Measurements from ENCODE around the gene CNOT2. TPM values are rescaled to one million over a fixed set of nuclear protein-coding genes. Genes with fewer than 3 reads are reported as not detected.

CNOT2 gene
- total RNA-seq, 1 donor from 2014 or later, result 250 TPM

DNA sequence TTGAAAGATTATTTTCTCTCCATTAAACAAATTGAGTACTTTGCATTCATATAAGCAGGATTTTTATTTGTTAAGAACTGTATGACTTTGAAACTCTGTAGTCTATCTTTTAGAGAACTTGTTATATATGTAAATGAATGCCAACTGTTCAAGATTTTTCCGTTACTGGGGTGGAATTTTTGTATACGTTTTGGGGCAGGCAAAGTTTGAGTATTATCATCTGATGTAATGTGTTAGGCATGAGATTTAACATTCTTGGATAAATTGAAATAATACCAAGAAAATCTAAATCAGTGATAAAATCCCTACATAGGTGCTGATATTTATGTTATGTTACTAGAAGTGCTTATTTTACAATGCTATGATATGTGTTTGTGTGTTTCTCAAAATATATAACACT is 8.4 kb downstream of the CNOT2 start:
- DNase-seq (ENCODE audit: low read depth), result no peak

- no peak for DNase-seq (ENCODE audit: low read depth)
Observed at GRCh38 chr12:70252832-70253231, 9.6 kb downstream of the CNOT2 start.

- DNase-seq (ENCODE audit: low read depth), result no peak
Observed at GRCh38 chr12:70254225-70254624, 11.0 kb downstream of the CNOT2 start.

DNA sequence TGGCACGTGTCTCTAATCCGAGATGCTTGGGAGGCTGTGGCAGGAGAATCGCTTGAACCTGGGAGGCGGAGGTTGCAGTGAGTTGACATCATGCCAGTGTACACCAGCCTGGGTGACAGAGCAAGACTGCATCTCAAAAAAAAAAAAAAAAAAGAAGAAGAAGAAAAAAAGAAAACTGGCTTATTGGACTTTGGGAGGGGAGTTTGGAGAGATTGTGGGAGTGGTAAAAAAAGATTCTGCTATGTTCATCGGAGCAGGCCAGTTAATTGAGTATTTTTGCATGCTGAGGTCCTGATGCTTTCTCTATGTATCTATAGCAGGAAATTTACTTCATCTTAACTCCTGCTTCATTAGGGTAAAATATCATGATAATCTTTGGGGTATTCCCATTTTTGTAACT is 11.6 kb downstream of the CNOT2 start:
- no peak for DNase-seq (ENCODE audit: low read depth)

DNA sequence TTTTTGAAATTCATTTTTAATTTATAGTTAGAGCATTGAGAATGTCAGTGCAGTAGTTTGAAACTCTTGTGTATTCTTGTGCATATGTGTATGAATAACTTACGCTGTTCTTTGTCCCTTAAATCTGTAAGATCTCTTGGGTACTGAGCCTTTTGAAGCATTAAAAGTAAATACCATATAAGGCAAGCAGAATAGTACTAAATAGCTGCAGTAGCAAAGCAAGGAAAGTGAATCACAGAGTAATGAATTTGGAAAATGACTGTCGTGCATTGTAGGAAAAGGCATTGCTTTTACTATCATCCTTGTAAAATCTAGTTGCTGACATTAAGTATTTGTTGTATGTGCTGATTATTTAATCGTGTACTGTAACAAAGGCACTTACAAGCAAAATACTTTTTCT is 12.1 kb downstream of the CNOT2 start:
- DNase-seq (ENCODE audit: low read depth), result peak; percentile 50

GRCh38 chr12:70258605-70259403 is 15.6 kb downstream of the CNOT2 start:
- peak; percentile 48 for DNase-seq (ENCODE audit: low read depth)

- DNase-seq (ENCODE audit: low read depth), result no peak
Observed at GRCh38 chr12:70260646-70261045, 17.4 kb downstream of the CNOT2 start.

GRCh38 chr12:70264067-70264867 is 21.0 kb downstream of the CNOT2 start:
- DNase-seq (ENCODE audit: low read depth), result no peak

GRCh38 chr12:70265132-70265531 is 21.9 kb downstream of the CNOT2 start:
- no peak for DNase-seq (ENCODE audit: low read depth)

- DNase-seq (ENCODE audit: low read depth), result no peak
Observed at GRCh38 chr12:70267550-70267949, 24.3 kb downstream of the CNOT2 start.

DNA sequence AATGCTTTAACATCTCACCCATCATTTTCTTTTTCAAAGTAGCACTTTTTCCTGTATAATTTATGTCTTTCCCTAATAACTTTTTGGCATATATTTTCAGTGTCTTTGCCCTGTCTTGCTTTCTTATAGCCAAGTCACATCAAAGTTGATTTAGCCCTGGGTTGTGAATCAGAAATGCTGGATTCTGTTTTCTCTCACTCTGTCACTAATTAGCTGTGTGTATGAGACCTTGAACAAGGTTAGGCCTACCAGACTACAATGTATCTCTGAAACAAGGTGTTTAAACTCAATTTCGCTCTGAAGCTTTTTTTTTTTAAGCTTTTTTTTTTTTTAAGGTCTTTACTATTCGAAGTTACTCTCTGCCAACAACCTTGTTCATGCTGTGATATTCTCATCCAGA is 25.7 kb downstream of the CNOT2 start:
- DNase-seq (ENCODE audit: low read depth), result peak; percentile 42

DNA sequence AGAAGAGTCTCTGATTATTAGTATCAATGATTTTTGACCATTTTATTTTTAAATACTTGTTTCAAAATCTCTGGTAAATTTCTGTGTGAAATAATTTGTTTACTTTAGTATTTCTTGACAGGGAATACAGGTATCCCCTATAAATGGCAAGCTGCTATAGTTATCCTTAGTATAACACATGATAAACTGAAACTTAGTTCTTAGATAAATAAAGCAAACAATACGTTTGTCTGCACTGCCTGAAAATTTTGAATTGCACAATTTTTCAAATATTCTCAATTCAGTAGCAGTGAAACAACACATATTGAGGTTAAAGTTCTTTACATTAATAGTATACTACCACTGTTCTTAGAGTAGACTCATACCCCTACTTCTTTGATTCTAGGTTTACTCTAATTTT is 26.9 kb downstream of the CNOT2 start:
- no peak for DNase-seq (ENCODE audit: low read depth)

DNA sequence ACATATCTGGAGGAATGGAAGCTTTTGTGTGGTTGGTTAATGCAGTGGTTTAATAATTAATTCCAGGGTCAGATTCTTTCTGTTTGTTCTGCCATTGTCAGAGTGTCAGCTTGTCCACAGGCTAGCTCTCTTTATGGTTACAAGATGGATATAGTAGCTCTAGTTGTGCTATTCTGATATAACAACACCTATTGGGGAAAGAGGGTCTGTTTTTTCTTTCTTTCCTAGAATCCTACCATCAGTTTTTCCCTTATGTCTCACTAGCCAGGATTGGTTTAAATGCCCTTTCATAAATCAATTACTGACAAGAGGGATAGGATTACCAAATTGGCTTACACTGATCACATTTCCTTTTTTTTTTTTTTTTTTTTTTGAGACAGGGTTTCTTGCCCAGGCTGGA is 27.8 kb downstream of the CNOT2 start:
- peak; percentile 83 for DNase-seq (ENCODE audit: low read depth)

GRCh38 chr12:70272510-70272909 is 29.3 kb downstream of the CNOT2 start:
- DNase-seq (ENCODE audit: low read depth), result no peak

DNA sequence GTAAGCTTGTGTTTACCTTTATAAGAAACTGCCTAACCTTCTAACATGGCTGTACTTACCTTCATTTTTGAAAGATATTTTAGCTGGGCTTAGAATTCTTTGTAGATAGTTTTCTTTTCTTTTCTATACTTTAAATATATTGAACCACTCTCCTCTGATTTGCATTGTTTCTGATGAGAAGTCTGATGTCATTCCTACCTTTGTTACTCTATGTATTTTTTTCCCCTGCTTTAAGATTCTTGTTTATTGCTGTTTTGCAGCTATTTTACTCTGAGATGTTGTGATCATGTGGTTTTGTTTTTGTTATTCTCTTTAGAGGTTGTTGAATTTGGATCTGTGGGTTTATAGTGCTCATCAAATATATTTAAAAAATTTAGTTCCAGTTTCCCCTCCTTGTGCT is 31.8 kb downstream of the CNOT2 start:
- DNase-seq (ENCODE audit: low read depth), result no peak

- DNase-seq (ENCODE audit: low read depth), result no peak
Observed at GRCh38 chr12:70277973-70278372, 34.7 kb downstream of the CNOT2 start.

DNA sequence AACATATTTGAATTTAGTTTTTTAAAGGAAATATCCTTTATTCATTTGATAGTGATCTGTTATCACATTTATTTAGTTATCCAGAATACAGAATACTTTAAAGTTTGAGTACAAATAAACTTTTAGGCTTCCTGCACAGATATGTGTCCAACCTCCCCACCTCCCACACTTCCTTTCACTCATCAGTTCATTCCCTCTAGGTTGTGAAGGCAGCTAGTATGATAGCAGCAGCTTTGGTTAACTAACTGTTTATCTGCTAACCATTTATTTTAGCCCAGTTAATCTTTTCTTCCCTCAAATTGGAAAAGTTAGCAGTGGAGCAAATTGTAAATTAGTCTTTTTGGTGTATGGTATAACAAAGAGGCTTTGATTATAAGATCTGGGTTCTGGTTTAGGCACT is 35.7 kb downstream of the CNOT2 start:
- no peak for DNase-seq (ENCODE audit: low read depth)

GRCh38 chr12:70283232-70283631 is 40.0 kb downstream of the CNOT2 start:
- DNase-seq (ENCODE audit: low read depth), result no peak

- DNase-seq (ENCODE audit: low read depth), result no peak
Observed at GRCh38 chr12:70288817-70289216, 45.6 kb downstream of the CNOT2 start.

DNA sequence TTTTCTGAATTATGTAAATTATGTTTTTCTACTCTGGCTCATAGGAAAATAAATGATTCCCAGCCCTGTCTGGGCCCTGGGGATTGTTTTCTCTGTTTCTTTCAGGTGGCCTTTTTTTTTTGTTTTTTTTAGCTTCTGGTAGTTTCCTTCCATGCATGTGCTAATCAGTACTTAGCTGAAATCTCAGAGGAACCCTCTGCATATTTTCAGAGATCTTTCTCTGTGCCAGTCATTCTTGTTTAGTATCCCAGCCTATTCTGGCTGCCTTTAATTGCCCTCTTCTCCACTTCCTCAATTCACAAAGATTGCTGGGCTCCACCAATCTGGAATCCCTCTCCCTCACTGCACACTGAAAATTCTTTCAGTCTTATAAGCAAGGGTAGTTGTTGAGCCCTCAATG is 46.9 kb downstream of the CNOT2 start:
- DNase-seq (ENCODE audit: low read depth), result peak; percentile 42

DNA sequence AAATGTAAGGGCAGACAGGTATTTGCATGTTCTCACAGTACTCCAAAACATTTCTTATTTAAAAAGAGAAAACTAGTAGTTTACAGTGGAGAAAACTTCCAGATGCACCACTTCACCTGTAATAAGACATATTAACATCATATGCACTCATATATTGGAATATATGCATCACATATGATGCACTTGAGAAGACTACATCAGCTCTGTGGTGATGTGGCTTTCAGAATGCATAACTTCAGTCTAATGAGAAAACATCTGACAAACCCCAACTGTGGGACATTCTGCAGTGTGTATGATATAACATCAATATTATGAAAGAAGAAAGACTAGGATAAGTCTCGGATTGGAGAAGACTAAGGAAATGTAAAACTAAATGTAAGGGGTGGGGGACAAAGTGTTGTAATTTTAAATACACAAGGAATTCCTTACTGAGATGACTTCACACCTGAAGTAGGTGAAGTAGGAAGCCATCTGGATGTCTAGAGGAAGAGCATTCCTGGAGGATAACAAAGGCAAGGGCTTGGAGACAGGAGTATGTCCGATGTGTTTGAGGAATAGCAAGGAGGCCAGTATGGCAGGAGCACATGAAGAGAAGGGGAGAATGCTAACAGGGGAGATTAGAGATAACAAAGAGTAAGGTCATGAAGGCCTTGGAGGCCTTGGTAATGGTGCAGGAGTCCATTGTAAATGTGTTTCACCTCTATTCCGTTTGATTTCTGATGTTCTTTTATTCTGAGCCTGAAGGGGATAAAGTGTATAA is 49.0 kb downstream of the CNOT2 start:
- DNase-seq (ENCODE audit: low read depth), result no peak
